Astrocyte (in vitro differentiated cells and primary cell): ENCODE measurements around the gene PIK3CD.

ENCODE experiments used
- CTCF ChIP-seq: IDR thresholded peaks from 2 replicates; pipeline ENCODE4 v1.5.1; 2011; ENCODE audit warnings: low read depth, mild to moderate bottlenecking, inconsistent platforms, low read length, moderate library complexity; ENCODE audit not compliant: insufficient read depth
- EZH2 ChIP-seq: IDR thresholded peaks from 2 replicates; pipeline ENCODE4 v1.6.1; 2012; ENCODE audit warnings: mild to moderate bottlenecking, low read length, inconsistent platforms; ENCODE audit not compliant: insufficient read depth

GRCh38 chr1:9729523-9729922 is 78.0 kb downstream of the PIK3CD start:
- TF ChIP-seq CTCF (no peak), EZH2 (no peak)
